ENCODE measurements around the gene H1-8.

The H1-8 gene

GRCh38 chr3:129536374-129536667, 6.7 kb upstream of the H1-8 start:
- TF ChIP-seq ZNF121 (tag by site-specific recombination; IDR thresholded peaks at IDR 0.05) (no peak), ZBTB11 (tag by site-specific recombination; conservative IDR thresholded peaks at IDR 0.05; ENCODE audit: low read depth) (no peak), ZNF623 (tag by site-specific recombination; IDR thresholded peaks at IDR 0.05) (no peak), ZNF629 (tag by site-specific recombination; IDR thresholded peaks at IDR 0.05) (no peak), KLF7 (tag by site-specific recombination; IDR thresholded peaks at IDR 0.05; ENCODE audit: borderline replicate concordance) (no peak), ZNF248 (tag by site-specific recombination; IDR thresholded peaks at IDR 0.05) (no peak), INSM2 (tag by site-specific recombination; IDR thresholded peaks at IDR 0.05) (no peak), ZFHX2 (tag by site-specific recombination; conservative IDR thresholded peaks at IDR 0.05) (no peak), ZNF221 (tag by site-specific recombination; IDR thresholded peaks at IDR 0.05; ENCODE audit: borderline replicate concordance) (no peak)
- H3K4me1 ChIP-seq (ENCODE audit: control insufficient read depth, insufficient read depth, low read length), result no peaks in the 10 kb centered on the region

GRCh38 chr3:129536804-129537203, 6.2 kb upstream of the H1-8 start:
- CTCF ChIA-PET, result no interaction called here
- Histone ChIP-seq H3K4me1 (ENCODE audit: control insufficient read depth, insufficient read depth, low read length) (no peaks in the 10 kb centered on the region), H3K27ac (ENCODE audit: extremely low read depth, low read depth, low read length) (no peak overlapping the region), H3K9me3 (ENCODE audit: control insufficient read depth, insufficient read depth, low read depth, low read length) (no peaks in the 10 kb centered on the region), H3K36me3 (ENCODE audit: control insufficient read depth in 2 of 2, insufficient read depth in 1 of 2, low read length in 2 of 2) (no peaks in the 10 kb centered on the region), H3K4me3 (ENCODE audit: low read depth, low read length) (no peak overlapping the region)
- no peak for TF ChIP-seq ZNF513 (tag by site-specific recombination; IDR thresholded peaks at IDR 0.05)
- TF ChIP-seq ZNF239 (tag by site-specific recombination; IDR thresholded peaks at IDR 0.05), result no peak
- TF ChIP-seq HOXD13 (CRISPR knock-in tag; IDR thresholded peaks at IDR 0.05; ENCODE audit: borderline replicate concordance), result no peak
- no peak for TF ChIP-seq ZNF571 (tag by site-specific recombination; IDR thresholded peaks at IDR 0.05)
- TF ChIP-seq ZFP37 (tag by site-specific recombination; IDR thresholded peaks at IDR 0.05), result no peak
- no peak for TF ChIP-seq SP7 (tag by site-specific recombination; IDR thresholded peaks at IDR 0.05)
- TF ChIP-seq ZIC2 (tag by site-specific recombination; IDR thresholded peaks at IDR 0.05), result no peak
- POLR2A ChIA-PET, result no interaction called here

More at GRCh38 chr3:129536374-129536667, 6.7 kb upstream of the H1-8 start:
- CTCF ChIA-PET, result no interaction called here
- H3K36me3 ChIP-seq (ENCODE audit: control insufficient read depth in 2 of 2, insufficient read depth in 1 of 2, low read length in 2 of 2), result no peaks in the 10 kb centered on the region
- no peaks in the 10 kb centered on the region for H3K9me3 ChIP-seq (ENCODE audit: control insufficient read depth, insufficient read depth, low read depth, low read length)
- no peak overlapping the region for H3K27ac ChIP-seq (ENCODE audit: extremely low read depth, low read depth, low read length)
- POLR2A ChIA-PET, result no interaction called here
- H3K4me3 ChIP-seq (ENCODE audit: low read depth, low read length), result no peak overlapping the region

GRCh38 chr3:129539206-129539605, 3.8 kb upstream of the H1-8 start:
- Histone ChIP-seq H3K27ac (ENCODE audit: extremely low read depth, low read depth, low read length) (no peak overlapping the region), H3K36me3 (ENCODE audit: control insufficient read depth in 2 of 2, insufficient read depth in 1 of 2, low read length in 2 of 2) (no peaks in the 10 kb centered on the region), H3K4me1 (ENCODE audit: control insufficient read depth, insufficient read depth, low read length) (no peaks in the 10 kb centered on the region), H3K9me3 (ENCODE audit: control insufficient read depth, insufficient read depth, low read depth, low read length) (no peaks in the 10 kb centered on the region), H3K4me3 (ENCODE audit: low read depth, low read length) (no peak overlapping the region)
- POLR2A ChIA-PET, result no interaction called here
- CTCF ChIA-PET, result interaction anchor here (1.1 to 1.3 kb wide), 2 partner anchors 44 to 49 kb away, joined by 3 read pairs; no protein-coding TSS in a partner anchor
- no peak for TF ChIP-seq ZBTB48 (tag by site-specific recombination; IDR thresholded peaks at IDR 0.05)
- no peak for TF ChIP-seq ZNF211 (tag by site-specific recombination; IDR thresholded peaks at IDR 0.05; ENCODE audit: low read depth)
- no peak for TF ChIP-seq ZNF2 (tag by site-specific recombination; IDR thresholded peaks at IDR 0.05)
- TF ChIP-seq ZNF521 (tag by site-specific recombination; IDR thresholded peaks at IDR 0.05), result no peak
- TF ChIP-seq ZNF623 (tag by site-specific recombination; IDR thresholded peaks at IDR 0.05), result no peak
- no peak for TF ChIP-seq ZNF10 (tag by site-specific recombination; IDR thresholded peaks at IDR 0.05)
- TF ChIP-seq ZNF426 (tag by site-specific recombination; IDR thresholded peaks at IDR 0.05), result no peak
- no peak for TF ChIP-seq ZNF362 (tag by site-specific recombination; IDR thresholded peaks at IDR 0.05)
- no peak for TF ChIP-seq ZNF19 (tag by site-specific recombination; IDR thresholded peaks at IDR 0.05; ENCODE audit: low read depth)
- no peak for TF ChIP-seq KLF17 (tag by site-specific recombination; IDR thresholded peaks at IDR 0.05)
